ENCODE results near the gene HS3ST3A1. TPM values are rescaled to one million over a fixed set of nuclear protein-coding genes. Genes with fewer than 3 reads are reported as not detected.

Gene HS3ST3A1
- total and polyA plus RNA-seq, 2 of the 8 experiments (the other 6 are each of a cell fraction or from before 2014, with no cell fraction given): 5.4 to 5.7 TPM

- DNase-seq (ENCODE audit: low read depth in 1 of 2, low spot score in 2 of 2) (no peak), FAIRE-seq (no peak)
- Histone ChIP-seq H4K8ac (ENCODE audit: extremely low read depth, insufficient read depth, low read length) (no peak overlapping the region), H3K9ac (replicated peaks in 1 of 4; ENCODE audit: extremely low read depth in 1 of 4, low read depth in 3 of 4, low read length in 3 of 4) (no peak overlapping the region), H3K23ac (ENCODE audit: insufficient read length) (no peak overlapping the region), H3K79me1 (ENCODE audit: low read depth, low read length) (no peaks in the 10 kb centered on the region; the same call in 1 of the 2 replicates), H4K91ac (replicated peaks; ENCODE audit: insufficient read length, low read length) (no peak overlapping the region), H3K23me2 (ENCODE audit: low read depth, low read length) (no peaks in the 10 kb centered on the region), H3K4me3 (ENCODE audit: extremely low read depth in 1 of 4, insufficient read depth in 2 of 4, low read depth in 3 of 4, low read length in 4 of 4) (no peak overlapping the region), H3K27ac (ENCODE audit: low read depth, low read length) (no peak overlapping the region), H3K9me3 (ENCODE audit: insufficient read depth in 2 of 2, low read depth in 1 of 2, low read length in 1 of 2) (no peaks in the 10 kb centered on the region), H2AFZ (ENCODE audit: low read length) (no peak overlapping the region), H2BK20ac (ENCODE audit: low read length) (no peak overlapping the region), H2BK15ac (ENCODE audit: low read length) (no peak overlapping the region), H2AK5ac (ENCODE audit: low read depth, low read length) (no peak overlapping the region), H3K27me3 (replicated peaks in 1 of 4; ENCODE audit: control insufficient read depth in 3 of 4, extremely low read depth in 1 of 4, insufficient read depth in 3 of 4, low read length in 3 of 4) (no peaks in the 10 kb centered on the region), H2BK12ac (ENCODE audit: low read depth, low read length) (no peak overlapping the region), H3K4ac (replicated peaks; ENCODE audit: insufficient read length, low read depth, low read length) (no peak overlapping the region), H3K36me3 (ENCODE audit: control insufficient read depth in 2 of 4, insufficient read depth in 4 of 4, low read length in 3 of 4) (no peaks in the 10 kb centered on the region), H3K14ac (ENCODE audit: insufficient read length) (no peak overlapping the region), H3K4me2 (ENCODE audit: insufficient read depth in 1 of 2, low read depth in 2 of 2, low read length in 2 of 2) (no peak overlapping the region), H4K20me1 (replicated peaks in 1 of 2; ENCODE audit: control insufficient read depth in 1 of 2, insufficient read depth in 2 of 2, low read length in 2 of 2) (no peaks in the 10 kb centered on the region), H3K56ac (replicated peaks; ENCODE audit: insufficient read length, low read depth, low read length) (no peak overlapping the region), H3K4me1 (replicated peaks in 1 of 4; ENCODE audit: control insufficient read depth in 3 of 4, insufficient read depth in 4 of 4, low read length in 3 of 4) (no peaks in the 10 kb centered on the region), H3K79me2 (ENCODE audit: control insufficient read depth in 1 of 2, insufficient read depth in 2 of 2, low read length in 2 of 2) (0 out of 4 replicates have a peak, but pooled peaks cover 0 to 4% of the 10 kb centered on the region in 2 experiments), H3K18ac (ENCODE audit: extremely low read depth, low read length) (no peak overlapping the region), H2BK5ac (ENCODE audit: low read depth, low read length) (no peak overlapping the region), H4K5ac (ENCODE audit: insufficient read length, low read depth, low read length) (no peak overlapping the region), H2BK120ac (replicated peaks; ENCODE audit: low read depth, low read length) (no peak overlapping the region)
- ChIA-PET POLR2A (ENCODE audit: partially characterized antibody) (interaction anchor here (0.7 kb wide), 1 partner anchor 12 kb away, joined by 3 read pairs; no protein-coding TSS in a partner anchor), CTCF (ENCODE audit: partially characterized antibody) (no interaction called here)
- TF ChIP-seq KDM1A (IDR thresholded peaks at IDR 0.05; ENCODE audit: borderline replicate concordance, low read length): no peak
- no peak for TF ChIP-seq NANOG (IDR thresholded peaks at IDR 0.05; ENCODE audit: insufficient read depth, low read depth, low read length, poor library complexity, severe bottlenecking)
- WGBS, 2 experiments (ENCODE audit: extremely low coverage in 1 of 2, insufficient coverage in 1 of 2, insufficient read length in 1 of 2, insufficient replicate concordance in 2 of 2, low coverage in 1 of 2, low lambda C conversion rate in 2 of 2, missing lambda C conversion rate in 1 of 2): 70% methylated on average over 4 of the region's 4 CpGs; no CpG with 5 or more reads in 1 of the 2 experiments
These were observed 14.0 kb downstream of the HS3ST3A1 start for GRCh38 chr17:13587487-13588338.
